Spleen (tissue), 7 donors: ENCODE measurements around the gene SLC27A2.

Experiments used
- POLR2A ChIP-seq, 3 donors: fragments of 450-650 bp; IDR thresholded peaks; one replicate each; pipeline ENCODE4 v1.5.1; 2017; ENCODE audit warnings: antibody characterized with exemption in 3 of 3, mild to moderate bottlenecking in 1 of 3
- POLR2AphosphoS5 ChIP-seq, 3 donors: sonication (generic); formaldehyde crosslinking; IDR thresholded peaks; one replicate each; pipeline ENCODE4 v1.5.1; 2017; ENCODE audit warnings: antibody characterized with exemption in 3 of 3
- TF ChIP-seq, protein P1 (sequence below), 11 experiments: fragments of 200-600 bp in 7 of 11; fragments of 450-650 bp in 4 of 11; sonication (generic) in 4 of 11; IDR thresholded peaks in 8 of 11; conservative IDR thresholded peaks in 3 of 11; 1 replicate in 7 of 11; 2 replicates in 4 of 11; pipeline versions ENCODE4 v1.4.0 to v1.8.0; 2016 to 2021; ENCODE audit warnings: antibody characterized with exemption in 11 of 11, inconsistent platforms in 4 of 11, mild to moderate bottlenecking in 1 of 11
- donor health status: DM: no; HTN: no; CAD: no; lungs with moderate emphysema.
- donor health status: DM: no; HTN: no; CAD: no.
- donor health status: DM: no; HTN: no; CAD: no.

DNA sequence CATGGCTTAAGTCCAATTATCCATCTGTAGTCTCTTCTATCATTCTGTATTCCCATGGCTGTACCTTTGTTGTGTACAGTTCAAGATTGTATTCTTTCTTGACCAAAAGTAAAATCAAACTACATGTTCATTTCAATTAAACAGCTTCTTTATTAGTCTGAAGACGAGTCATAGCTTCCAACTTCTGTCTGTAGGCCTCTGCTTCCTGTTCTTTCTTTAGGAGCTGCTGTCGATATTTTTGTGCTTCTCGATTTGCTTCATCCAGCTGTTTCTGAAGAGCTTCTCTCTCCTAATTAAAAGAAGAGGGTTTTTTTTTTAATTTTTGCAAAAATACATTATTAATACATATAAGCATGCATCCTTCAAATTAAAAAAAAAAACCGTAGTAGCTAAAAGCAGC, 96.5 kb downstream of the SLC27A2 start:
- TF ChIP-seq, protein P1, sequence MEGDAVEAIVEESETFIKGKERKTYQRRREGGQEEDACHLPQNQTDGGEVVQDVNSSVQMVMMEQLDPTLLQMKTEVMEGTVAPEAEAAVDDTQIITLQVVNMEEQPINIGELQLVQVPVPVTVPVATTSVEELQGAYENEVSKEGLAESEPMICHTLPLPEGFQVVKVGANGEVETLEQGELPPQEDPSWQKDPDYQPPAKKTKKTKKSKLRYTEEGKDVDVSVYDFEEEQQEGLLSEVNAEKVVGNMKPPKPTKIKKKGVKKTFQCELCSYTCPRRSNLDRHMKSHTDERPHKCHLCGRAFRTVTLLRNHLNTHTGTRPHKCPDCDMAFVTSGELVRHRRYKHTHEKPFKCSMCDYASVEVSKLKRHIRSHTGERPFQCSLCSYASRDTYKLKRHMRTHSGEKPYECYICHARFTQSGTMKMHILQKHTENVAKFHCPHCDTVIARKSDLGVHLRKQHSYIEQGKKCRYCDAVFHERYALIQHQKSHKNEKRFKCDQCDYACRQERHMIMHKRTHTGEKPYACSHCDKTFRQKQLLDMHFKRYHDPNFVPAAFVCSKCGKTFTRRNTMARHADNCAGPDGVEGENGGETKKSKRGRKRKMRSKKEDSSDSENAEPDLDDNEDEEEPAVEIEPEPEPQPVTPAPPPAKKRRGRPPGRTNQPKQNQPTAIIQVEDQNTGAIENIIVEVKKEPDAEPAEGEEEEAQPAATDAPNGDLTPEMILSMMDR (IDR thresholded peaks at IDR 0.05 in 8 of 11, conservative IDR thresholded peaks at IDR 0.05 in 3 of 11): no peak
- TF ChIP-seq POLR2A (IDR thresholded peaks at IDR 0.05) (no peak), POLR2AphosphoS5 (IDR thresholded peaks at IDR 0.05) (no peak)
